Lower leg skin (tissue), 4 donors: ENCODE results near the gene ATP7B. TPM values are rescaled to one million over a fixed set of nuclear protein-coding genes. Genes with fewer than 3 reads are reported as not detected.

Source experiments
- DNase-seq, 2 donors: peaks; one replicate each; pipeline ENCODE4 v3.0.0-alpha.2; 2019; ENCODE audit warnings: low spot score in 2 of 2
- H3K4me3 ChIP-seq: fragments of 200-600 bp; sonication (generic); 2 replicates; pipeline ENCODE4 v1.5.1; 2017; ENCODE audit warnings: mild to moderate bottlenecking, low read depth; ENCODE audit not compliant: poor library complexity, severe bottlenecking
- POLR2A ChIP-seq, 2 donors: fragments of 450-650 bp; IDR thresholded peaks; one replicate each; pipeline ENCODE4 v1.6.1; 2016 to 2017; ENCODE audit warnings: antibody characterized with exemption in 2 of 2, mild to moderate bottlenecking in 1 of 2, moderate library complexity in 1 of 2
- WGBS, 2 donors: methylation state at CpG; one replicate each; pipeline ENCODE4 v1.1.5; 2018; 5-methylcytosine and 5-hydroxymethylcytosine counted together
- intact Hi-C: fragments of 100-400 bp; cut with DNase I; formaldehyde crosslinking; loops from one replicate; pipeline ENCODE4 v1.15.0; 2023; ENCODE audit warnings: low total_unique reads
- total RNA-seq, 4 donors: library from RNA; depleted of rRNA; stranded (reverse); fragments of >200 nt; gene quantifications; one replicate each; pipeline ENCODE4 v1.1.0, GENCODE V29; 2016
- TF ChIP-seq, protein P1 (sequence below), 3 donors: fragments of 450-650 bp; IDR thresholded peaks; one replicate each; pipeline ENCODE4 v1.5.1; 2016; ENCODE audit warnings: antibody characterized with exemption in 3 of 3, mild to moderate bottlenecking in 3 of 3, moderate library complexity in 2 of 3

Gene ATP7B
- total RNA-seq, 4 donors from 2014 or later = 2.6 to 6.1 (median 4.0) TPM

DNA sequence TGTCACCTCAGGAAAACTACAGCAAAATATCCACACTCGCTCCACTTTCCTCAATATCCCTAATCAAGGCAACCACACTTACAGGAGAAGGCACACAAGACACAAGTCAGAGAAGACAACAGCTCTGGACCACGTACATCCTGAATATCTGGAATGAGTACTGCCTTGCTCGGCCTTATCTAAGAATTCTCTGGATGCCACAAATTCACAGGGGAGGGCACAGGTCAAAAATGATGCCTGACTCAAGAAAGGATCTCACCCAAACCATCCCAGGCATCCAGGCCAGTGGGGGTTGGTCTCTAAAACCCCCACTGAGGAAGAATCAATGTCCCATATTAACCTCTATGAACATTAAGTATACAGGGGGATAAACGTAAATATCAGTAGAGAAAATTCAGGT, 29.9 kb downstream of the ATP7B start:
- no peak for TF ChIP-seq POLR2A (IDR thresholded peaks at IDR 0.05)
- TF ChIP-seq, protein P1, sequence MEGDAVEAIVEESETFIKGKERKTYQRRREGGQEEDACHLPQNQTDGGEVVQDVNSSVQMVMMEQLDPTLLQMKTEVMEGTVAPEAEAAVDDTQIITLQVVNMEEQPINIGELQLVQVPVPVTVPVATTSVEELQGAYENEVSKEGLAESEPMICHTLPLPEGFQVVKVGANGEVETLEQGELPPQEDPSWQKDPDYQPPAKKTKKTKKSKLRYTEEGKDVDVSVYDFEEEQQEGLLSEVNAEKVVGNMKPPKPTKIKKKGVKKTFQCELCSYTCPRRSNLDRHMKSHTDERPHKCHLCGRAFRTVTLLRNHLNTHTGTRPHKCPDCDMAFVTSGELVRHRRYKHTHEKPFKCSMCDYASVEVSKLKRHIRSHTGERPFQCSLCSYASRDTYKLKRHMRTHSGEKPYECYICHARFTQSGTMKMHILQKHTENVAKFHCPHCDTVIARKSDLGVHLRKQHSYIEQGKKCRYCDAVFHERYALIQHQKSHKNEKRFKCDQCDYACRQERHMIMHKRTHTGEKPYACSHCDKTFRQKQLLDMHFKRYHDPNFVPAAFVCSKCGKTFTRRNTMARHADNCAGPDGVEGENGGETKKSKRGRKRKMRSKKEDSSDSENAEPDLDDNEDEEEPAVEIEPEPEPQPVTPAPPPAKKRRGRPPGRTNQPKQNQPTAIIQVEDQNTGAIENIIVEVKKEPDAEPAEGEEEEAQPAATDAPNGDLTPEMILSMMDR (IDR thresholded peaks at IDR 0.05) = no peak
- no peak overlapping the region for H3K4me3 ChIP-seq
- intact Hi-C loops = no loop called here
- 85 to 98% methylated on average over 4 of the region's 4 CpGs for WGBS, 2 donors
- DNase-seq = no peak

DNA sequence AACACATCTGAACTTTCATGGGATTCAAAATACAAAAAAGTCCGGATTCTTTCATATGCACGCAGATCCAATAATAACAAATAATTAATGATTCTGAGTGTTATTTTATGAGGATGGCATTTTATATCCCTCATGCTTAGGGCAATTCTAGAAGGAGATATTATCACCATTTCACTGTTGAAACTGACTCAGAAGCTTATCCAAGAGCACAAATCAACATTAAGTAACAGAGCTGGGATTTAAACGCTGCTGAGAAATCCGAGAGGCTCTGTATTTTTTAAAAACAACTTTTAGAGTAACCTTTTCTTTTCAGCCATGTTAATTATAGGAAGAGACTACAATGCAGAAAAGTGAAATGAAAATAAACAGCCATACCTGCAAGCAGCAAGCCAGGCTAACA, 30.3 kb downstream of the ATP7B start:
- intact Hi-C loops = no loop called here
- WGBS, 2 donors = 45 to 56% methylated on average over 4 of the region's 4 CpGs

DNA sequence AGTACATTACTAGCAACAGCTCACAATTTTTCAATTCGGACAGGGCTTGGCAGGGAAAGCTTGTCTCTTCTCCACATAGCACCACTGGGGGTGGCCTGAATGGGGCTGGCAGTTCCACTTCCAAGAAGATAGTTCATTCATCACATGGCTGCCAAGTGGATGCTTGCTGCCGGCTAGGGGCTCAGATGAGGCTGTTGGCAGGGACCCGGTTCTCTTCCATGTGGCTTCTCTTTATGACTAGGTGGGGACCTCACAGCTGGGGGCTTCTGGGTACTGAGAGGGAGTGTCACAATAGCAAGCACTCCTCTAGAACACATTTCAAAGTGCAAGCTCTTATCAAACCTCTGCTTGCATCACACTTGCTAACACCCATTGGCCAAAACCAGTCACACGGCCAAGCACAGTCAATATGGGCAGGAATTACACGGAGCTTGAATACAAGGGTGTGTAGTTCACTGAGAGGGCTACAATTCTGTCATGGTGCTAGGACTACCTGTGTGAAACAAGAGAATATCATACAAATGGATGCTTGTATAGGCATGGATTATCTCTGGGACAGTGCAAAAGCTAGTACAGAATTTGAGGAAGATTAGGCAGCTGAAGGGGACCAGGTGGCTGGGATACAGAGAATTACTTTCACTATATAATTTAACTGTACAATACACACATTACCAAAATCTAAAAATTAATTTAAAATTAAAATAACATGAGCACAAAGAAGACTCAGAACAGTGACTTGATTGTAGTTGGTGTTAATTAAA, 32.3 kb downstream of the ATP7B start:
- DNase-seq = no peak
- intact Hi-C loops = no loop called here
- no peak for TF ChIP-seq POLR2A (IDR thresholded peaks at IDR 0.05)
- TF ChIP-seq, protein P1 (IDR thresholded peaks at IDR 0.05) = no peak
- whole genome bisulfite sequencing, 2 donors = 34 to 63% methylated on average over 5 of the region's 5 CpGs
- H3K4me3 ChIP-seq = no peak overlapping the region

More for the DNA sequence above, 30.3 kb downstream of the ATP7B start:
- TF ChIP-seq POLR2A (IDR thresholded peaks at IDR 0.05) = no peak
- TF ChIP-seq, protein P1 (IDR thresholded peaks at IDR 0.05) = no peak
- H3K4me3 ChIP-seq = no peak overlapping the region
- no peak for DNase-seq

DNA sequence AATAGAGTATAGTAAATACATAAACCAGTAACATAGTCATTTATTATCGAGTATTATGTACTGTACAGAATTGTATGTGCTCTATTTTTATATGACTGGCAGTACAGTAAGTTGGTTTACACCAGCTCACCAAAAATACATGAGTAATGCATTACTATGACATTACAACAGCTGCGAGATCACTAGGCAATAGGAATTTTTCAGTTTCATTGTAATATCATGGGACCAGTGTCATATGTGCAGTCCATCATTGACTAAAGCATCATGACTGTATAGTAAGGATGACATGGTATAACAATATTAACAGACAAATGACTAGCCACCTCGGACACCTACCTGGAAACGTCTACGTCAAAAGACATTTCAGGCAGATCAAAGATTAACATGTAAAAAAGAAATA, 33.6 kb downstream of the ATP7B start:
- no peak overlapping the region for H3K4me3 ChIP-seq
- no peak for DNase-seq
- intact Hi-C loops = no loop called here
- TF ChIP-seq, protein P1 (IDR thresholded peaks at IDR 0.05) = no peak
- no peak for TF ChIP-seq POLR2A (IDR thresholded peaks at IDR 0.05)
- WGBS, 2 donors = 92 to 95% methylated on average over 5 of the region's 5 CpGs

DNA sequence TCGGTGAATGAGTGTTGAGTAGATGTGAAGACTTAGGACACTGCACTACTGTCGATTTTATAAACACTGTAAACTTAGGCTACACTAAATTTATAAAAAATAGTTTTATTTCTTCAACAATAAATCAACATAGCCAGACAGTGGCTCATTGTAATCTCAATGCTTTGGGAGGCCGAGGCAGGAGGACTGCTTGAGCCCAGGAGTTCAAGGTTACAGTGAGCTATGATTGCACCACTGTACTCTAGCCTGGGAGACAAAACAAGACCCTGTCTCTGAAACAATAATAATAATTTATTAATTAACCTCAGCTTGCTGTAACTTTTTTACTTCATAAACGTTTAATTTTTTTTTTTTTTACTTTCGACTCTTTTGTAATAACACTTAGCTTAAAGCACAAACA, 34.4 kb downstream of the ATP7B start:
- WGBS, 2 donors = 92 to 95% methylated on average over 5 of the region's 5 CpGs
- no peak for DNase-seq
- TF ChIP-seq POLR2A (IDR thresholded peaks at IDR 0.05) = no peak
- TF ChIP-seq, protein P1 (IDR thresholded peaks at IDR 0.05) = no peak
- intact Hi-C loops = no loop called here
- no peak overlapping the region for H3K4me3 ChIP-seq

DNA sequence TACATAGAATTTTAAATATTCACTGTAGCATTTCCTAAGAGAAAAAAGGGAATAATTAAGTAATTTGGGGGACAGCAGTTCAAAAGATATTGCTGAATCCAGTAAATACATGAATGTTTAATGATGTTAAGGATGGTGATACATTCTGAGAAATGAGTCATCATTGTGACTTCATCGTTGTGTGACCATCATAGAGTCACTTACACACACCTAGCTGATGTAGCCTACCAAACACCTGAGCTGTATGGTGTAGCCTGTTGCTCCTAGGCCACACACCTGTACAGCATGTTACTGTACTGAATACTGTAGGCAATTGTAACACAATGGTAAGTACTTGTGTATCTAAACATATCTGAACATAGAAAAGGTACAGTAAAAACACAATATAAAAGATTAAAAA, 34.8 kb downstream of the ATP7B start:
- no peak overlapping the region for H3K4me3 ChIP-seq
- no peak for TF ChIP-seq POLR2A (IDR thresholded peaks at IDR 0.05)
- TF ChIP-seq, protein P1 (IDR thresholded peaks at IDR 0.05) = no peak
- intact Hi-C loops = no loop called here
- DNase-seq = no peak
- WGBS, 2 donors = 0 to 83% methylated on average over 1 of the region's 1 CpG
